Activated CD4-positive, alpha-beta T cell treated with anti-CD3 and anti-CD28 coated beads for 36 hours (primary cell): ENCODE measurements around the gene MCF2L. TPM values are rescaled to one million over a fixed set of nuclear protein-coding genes. Genes with fewer than 3 reads are reported as not detected.

Experiments used
- ATAC-seq: fragments of 200-7000 bp; cut with Tn5 transposase; one replicate; pipeline ENCODE4 v1.10.0; 2021; ENCODE audit warnings: mild to moderate bottlenecking, moderate library complexity
- CTCF ChIA-PET: fragments of 350-600 bp; sonication (Branson Sonifier 250); formaldehyde crosslinking; loops from one replicate; lab custom pipeline; 2021; ENCODE audit warnings: antibody characterized with exemption; lab: Charles Lee
- POLR2A ChIA-PET: fragments of 350-600 bp; sonication (Branson Sonifier 250); formaldehyde crosslinking; loops from one replicate; lab custom pipeline; 2021; ENCODE audit warnings: antibody characterized with exemption, inconsistent platforms; lab: Charles Lee
- DNase-seq: peaks from one replicate; pipeline ENCODE4 v3.0.0-alpha.2; 2020
- H3K27ac Mint-ChIP-seq: one replicate; pipeline ENCODE4 v1.8.0; 2021; ENCODE audit warnings: mixed read lengths
- H3K27me3 Mint-ChIP-seq: one replicate; pipeline ENCODE4 v1.8.0; 2021; ENCODE audit warnings: mixed read lengths
- H3K36me3 Mint-ChIP-seq: one replicate; pipeline ENCODE4 v1.8.0; 2021; ENCODE audit warnings: low read depth, mixed read lengths
- H3K4me1 Mint-ChIP-seq: one replicate; pipeline ENCODE4 v1.8.0; 2021; ENCODE audit warnings: mixed read lengths
- H3K4me3 Mint-ChIP-seq: one replicate; pipeline ENCODE4 v1.8.0; 2021; ENCODE audit warnings: mild to moderate bottlenecking, moderate library complexity, mixed read lengths
- H3K9me3 Mint-ChIP-seq: one replicate; pipeline ENCODE4 v1.8.0; 2021; ENCODE audit warnings: low read depth, mixed read lengths
- intact Hi-C, 2 experiments: fragments of 100-400 bp; cut with DNase I in 1 of 2; cut with micrococcal nuclease in 1 of 2; formaldehyde crosslinking; loops; one replicate each; pipeline versions ENCODE4 v1.14.2 to v1.15.1; 2022 to 2024; cut with DNase I, micrococcal nuclease
- total RNA-seq, 2 experiments: library from RNA; stranded (reverse); gene quantifications; one replicate each; pipeline ENCODE4 v1.2.3, GENCODE V29; 2021

MCF2L gene
- total RNA-seq, 2 experiments from 2014 or later = 8.4 to 8.7 TPM

DNA sequence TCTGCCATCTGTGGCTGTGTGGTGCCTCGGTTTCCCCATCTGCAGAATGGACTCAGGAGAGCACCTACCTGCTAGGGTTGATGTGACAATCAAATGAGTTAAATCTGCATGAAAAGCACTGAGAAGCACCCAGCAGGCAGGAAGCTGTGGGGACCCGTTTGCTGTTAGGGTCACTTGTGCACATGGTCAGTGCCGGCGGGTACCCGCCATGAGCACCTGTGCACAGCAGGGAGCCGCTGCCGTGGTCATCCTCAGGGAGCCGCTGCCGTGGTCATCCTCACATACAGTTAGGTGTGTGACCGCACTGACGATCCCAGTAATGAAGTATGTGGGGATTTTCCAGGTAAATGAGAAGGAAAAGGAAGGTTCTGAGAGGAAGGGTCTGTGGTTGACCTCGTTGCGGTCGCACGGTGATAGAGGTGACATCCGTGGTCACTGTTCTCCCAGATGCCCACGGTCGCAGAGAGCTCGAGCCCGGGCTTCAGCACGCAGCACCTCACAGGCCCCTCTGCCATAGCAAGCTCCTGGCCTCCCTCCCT lies 6.5 kb downstream of the MCF2L start:
- DNase-seq = no peak
- ChIA-PET CTCF (no interaction called here), POLR2A (no interaction called here)
- no peak for ATAC-seq
- Mint-ChIP-seq H3K27me3 (no peaks in the 10 kb centered on the region), H3K36me3 (peaks cover 2% of the 10 kb centered on the region), H3K4me3 (no peak overlapping the region), H3K9me3 (no peaks in the 10 kb centered on the region), H3K4me1 (peaks cover 1% of the 10 kb centered on the region), H3K27ac (no peak overlapping the region)
- intact Hi-C loops = no loop called here

DNA sequence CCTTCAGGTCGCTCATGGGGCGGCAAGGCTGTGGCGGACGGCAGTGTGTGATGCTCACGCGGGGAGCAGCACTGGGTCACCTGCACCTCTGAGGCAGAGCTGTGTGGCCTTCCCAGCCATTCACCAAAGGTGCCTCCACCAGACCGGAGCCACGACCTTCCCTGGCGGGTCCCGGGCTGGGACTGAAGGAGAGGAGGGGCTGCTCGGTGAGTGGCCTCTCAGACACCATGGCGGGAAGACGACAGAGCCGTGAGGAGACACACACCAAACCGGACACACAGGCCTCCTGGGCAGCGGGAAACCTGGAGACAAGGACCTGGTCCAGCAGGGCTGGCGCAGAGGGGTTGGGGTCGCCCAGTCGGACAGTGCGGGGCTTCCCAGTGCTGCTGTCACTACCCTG lies 7.5 kb downstream of the MCF2L start:
- ChIA-PET CTCF (no interaction called here), POLR2A (no interaction called here)
- Mint-ChIP-seq H3K4me1 (no peaks in the 10 kb centered on the region), H3K4me3 (no peak overlapping the region), H3K36me3 (peaks cover 2% of the 10 kb centered on the region), H3K27ac (no peak overlapping the region), H3K27me3 (no peaks in the 10 kb centered on the region), H3K9me3 (no peaks in the 10 kb centered on the region)
- DNase-seq (no peak), ATAC-seq (no peak)
- intact Hi-C loops = no loop called here

DNA sequence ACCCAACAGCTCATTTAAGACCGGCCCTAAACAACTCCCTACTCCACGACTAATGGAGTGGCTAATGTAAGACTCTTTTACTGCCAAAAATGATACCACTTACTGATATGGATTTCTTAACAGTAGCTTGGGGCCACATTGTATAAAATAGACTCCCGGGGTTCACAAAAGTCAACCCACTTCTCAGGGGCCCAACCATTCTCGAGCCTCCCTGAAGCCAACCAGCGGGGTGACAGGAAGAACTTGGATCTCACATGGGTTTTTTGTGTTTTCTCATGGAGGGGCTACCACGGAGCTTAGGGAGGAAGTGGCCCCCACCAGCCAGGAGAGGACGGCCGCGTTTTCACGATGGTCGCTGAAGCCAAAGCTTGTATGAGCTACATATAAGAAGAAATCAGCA lies 8.1 kb downstream of the MCF2L start:
- Mint-ChIP-seq H3K4me1 (no peaks in the 10 kb centered on the region), H3K36me3 (peaks cover 2% of the 10 kb centered on the region), H3K27ac (no peak overlapping the region), H3K4me3 (no peak overlapping the region), H3K27me3 (no peaks in the 10 kb centered on the region), H3K9me3 (no peaks in the 10 kb centered on the region)
- intact Hi-C loops = no loop called here
- DNase-seq (no peak), ATAC-seq (no peak)
- POLR2A ChIA-PET = no interaction called here
- CTCF ChIA-PET = no interaction called here

DNA sequence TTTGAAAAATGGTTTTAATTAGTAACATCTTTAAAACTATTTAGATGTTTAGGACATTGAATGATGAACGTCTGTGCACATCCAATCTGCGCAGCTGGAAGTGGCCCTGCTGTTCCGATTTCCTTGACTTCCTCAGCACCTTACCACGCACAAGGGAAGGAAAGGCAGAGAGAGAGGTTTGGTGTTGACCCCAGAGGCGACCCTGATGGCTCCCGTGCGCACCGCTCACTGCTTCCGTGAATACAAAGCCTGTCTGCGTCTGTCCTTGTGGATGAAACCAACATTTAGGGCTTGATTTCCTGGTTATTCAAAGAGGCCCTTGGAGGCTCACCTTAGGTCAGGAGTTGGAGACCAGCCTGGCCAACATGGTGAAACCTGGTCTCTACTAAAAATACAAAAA lies 8.5 kb downstream of the MCF2L start:
- POLR2A ChIA-PET = no interaction called here
- peaks cover 2% of the 10 kb centered on the region for H3K36me3 Mint-ChIP-seq
- H3K27ac Mint-ChIP-seq = no peak overlapping the region
- CTCF ChIA-PET = no interaction called here
- ATAC-seq = no peak
- no peak for DNase-seq
- H3K4me3 Mint-ChIP-seq = no peak overlapping the region
- no peaks in the 10 kb centered on the region for H3K27me3 Mint-ChIP-seq
- intact Hi-C loops = no loop called here
- no peaks in the 10 kb centered on the region for H3K4me1 Mint-ChIP-seq
- no peaks in the 10 kb centered on the region for H3K9me3 Mint-ChIP-seq

DNA sequence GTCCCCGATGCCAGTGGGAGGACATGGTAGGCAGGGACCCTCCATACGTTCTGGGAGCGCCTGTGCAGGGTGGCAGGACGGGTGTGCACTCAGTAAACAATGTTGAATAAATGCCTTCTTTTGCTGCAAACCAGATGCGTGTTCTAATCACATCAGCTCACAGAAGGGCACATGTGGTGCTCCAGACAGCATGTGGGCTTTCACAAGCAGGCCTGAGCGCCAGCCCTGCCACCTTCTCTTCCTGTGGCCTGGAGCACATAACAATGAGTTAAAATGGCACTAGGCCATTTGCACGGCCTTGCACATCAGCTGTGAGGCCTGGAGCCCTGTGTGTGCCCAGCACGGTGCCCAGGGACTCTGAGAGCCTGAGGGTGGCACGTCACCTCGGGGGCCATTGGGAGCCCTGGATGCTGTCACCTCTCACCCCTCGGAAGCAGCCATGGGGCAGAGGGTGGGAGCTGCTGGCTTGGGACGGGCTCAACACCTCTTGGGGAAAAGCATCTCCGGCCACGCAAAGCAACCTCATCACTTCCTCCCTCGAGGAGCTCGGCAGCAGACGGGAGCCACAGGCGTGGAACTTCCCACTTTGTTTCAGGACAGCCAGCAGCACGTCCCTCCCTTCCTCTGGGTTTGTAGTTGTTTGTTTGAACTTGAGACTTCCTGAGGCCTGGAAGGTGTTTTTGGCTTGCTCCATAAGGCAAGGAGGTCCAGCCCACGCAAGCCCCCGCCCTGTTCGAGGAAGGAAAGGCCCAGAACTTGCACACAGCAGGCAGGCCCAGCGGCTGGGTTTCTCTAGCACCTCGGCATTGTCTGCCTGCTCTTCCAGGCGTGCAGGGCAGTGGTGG lies 9.8 kb downstream of the MCF2L start:
- ATAC-seq = no peak
- no peak for DNase-seq
- Mint-ChIP-seq H3K9me3 (no peaks in the 10 kb centered on the region), H3K27ac (no peak overlapping the region), H3K27me3 (no peaks in the 10 kb centered on the region), H3K4me3 (no peak overlapping the region), H3K36me3 (peaks cover 2% of the 10 kb centered on the region), H3K4me1 (no peaks in the 10 kb centered on the region)
- intact Hi-C loops = no loop called here
- POLR2A ChIA-PET = no interaction called here
- CTCF ChIA-PET = interaction anchor here (0.6 kb wide), 1 partner anchor 36 kb away, joined by 3 read pairs; no protein-coding TSS in a partner anchor

DNA sequence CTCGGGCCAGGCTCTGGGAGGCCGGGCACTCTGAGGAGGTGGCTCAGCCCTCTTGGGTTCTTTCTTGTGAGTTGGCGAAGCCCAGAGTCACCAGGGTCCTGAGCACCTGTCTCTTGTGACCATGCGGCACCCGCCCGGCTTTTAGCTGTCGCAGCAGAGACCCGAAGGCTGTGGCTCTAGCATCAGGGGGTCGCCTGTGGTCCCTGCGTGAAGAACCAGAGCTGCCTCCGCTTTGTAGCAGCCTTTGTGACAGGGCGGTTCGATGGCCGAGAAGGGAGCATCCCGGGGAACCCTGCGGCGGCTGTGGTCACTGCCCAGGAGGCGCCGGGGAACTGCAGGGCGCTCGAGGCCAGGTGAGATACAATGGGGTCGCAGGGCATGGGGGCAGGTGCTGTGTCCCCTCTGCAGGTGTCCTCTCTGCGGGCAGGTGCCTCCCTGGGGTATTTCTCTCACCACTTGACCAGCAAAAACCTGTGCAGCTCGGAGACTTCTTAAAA lies 10.4 kb downstream of the MCF2L start:
- POLR2A ChIA-PET = no interaction called here
- CTCF ChIA-PET = no interaction called here
- H3K9me3 Mint-ChIP-seq = no peaks in the 10 kb centered on the region
- H3K4me3 Mint-ChIP-seq = no peak overlapping the region
- DNase-seq (no peak), ATAC-seq (no peak)
- peaks cover 2% of the 10 kb centered on the region for H3K36me3 Mint-ChIP-seq
- peaks cover 2% of the 10 kb centered on the region for H3K4me1 Mint-ChIP-seq
- intact Hi-C loops = no loop called here
- no peak overlapping the region for H3K27ac Mint-ChIP-seq
- H3K27me3 Mint-ChIP-seq = no peaks in the 10 kb centered on the region

DNA sequence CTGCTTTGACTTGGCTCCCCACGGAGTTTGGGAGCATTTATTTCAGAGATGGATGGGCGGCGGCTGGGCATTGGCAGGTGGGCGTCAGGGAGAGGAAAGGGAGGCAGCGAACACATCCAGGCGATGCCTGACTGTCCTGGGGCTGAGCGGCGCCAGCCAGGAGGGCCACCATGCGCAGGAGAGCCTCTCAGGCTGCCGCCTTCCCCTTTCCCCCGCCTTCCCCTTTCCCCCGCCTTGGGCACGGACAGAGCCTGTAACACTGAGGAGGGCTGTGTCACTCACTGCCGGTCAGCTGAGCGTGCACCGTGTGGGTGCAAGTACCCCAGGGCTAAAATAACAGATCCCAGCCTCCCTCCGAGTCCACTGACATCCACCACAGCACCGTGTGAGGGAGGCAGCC lies 11.4 kb downstream of the MCF2L start:
- POLR2A ChIA-PET = interaction anchor here (0.6 kb wide), 1 partner anchor 267 kb away, joined by 3 read pairs; no protein-coding TSS in a partner anchor
- ATAC-seq = no peak
- Mint-ChIP-seq H3K4me3 (no peak overlapping the region), H3K4me1 (peaks cover 2% of the 10 kb centered on the region), H3K9me3 (no peaks in the 10 kb centered on the region), H3K27ac (no peak overlapping the region), H3K27me3 (no peaks in the 10 kb centered on the region), H3K36me3 (peaks cover 2% of the 10 kb centered on the region)
- intact Hi-C loops = no loop called here
- no peak for DNase-seq
- CTCF ChIA-PET = no interaction called here

- H3K9me3 Mint-ChIP-seq = no peaks in the 10 kb centered on the region
Measured at GRCh38 chr13:112981451-112981850, 12.4 kb downstream of the MCF2L start.

DNA sequence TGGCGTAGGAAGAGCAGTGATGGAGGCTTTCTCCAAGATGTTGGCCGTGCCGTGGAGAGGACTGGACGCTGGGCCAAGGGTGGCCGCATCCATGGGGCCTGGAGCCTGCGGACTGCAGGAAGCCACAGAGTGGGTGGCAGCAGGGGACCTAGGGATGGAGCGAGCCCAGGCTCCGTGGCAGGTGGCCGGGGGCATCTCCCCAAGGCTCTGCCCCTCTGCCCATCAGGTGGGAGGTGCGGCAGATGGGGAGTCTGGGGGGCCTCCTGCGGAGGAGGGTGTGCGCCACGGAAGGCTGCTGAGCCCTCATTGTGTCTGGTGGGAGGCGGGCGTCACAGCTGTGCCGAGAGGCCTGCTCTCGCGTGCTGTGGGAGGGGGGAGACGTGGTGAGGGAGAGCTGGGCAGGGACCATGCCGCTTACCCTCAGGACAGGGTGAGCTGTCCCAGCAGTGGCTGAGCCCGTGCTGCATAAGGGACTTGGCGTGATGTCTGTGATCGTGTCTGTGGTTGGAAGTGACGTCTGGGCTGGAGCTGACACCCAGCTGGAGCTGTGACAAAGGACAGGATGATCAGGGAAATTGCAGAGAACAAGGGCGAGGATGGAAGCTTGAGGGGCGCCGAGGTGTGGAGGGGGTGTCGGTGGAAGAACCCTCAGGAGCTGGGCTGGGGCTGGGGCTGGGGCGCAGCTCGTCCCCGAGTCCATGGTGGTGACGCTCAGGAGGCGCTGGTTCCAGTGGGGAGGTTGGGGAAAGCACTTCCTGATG lies 13.4 kb downstream of the MCF2L start:
- Mint-ChIP-seq H3K9me3 (no peaks in the 10 kb centered on the region), H3K36me3 (no peaks in the 10 kb centered on the region), H3K4me1 (peaks cover 2% of the 10 kb centered on the region), H3K27me3 (no peaks in the 10 kb centered on the region), H3K27ac (no peak overlapping the region), H3K4me3 (no peak overlapping the region)
- ChIA-PET CTCF (interaction anchor here (1.0 kb wide), 1 partner anchor 66 kb away, joined by 3 read pairs; no protein-coding TSS in a partner anchor), POLR2A (no interaction called here)
- intact Hi-C loops = no loop called here
- no peak for DNase-seq
- no peak for ATAC-seq

More at GRCh38 chr13:112981451-112981850, 12.4 kb downstream of the MCF2L start:
- POLR2A ChIA-PET = no interaction called here
- Mint-ChIP-seq H3K27me3 (no peaks in the 10 kb centered on the region), H3K36me3 (peaks cover 2% of the 10 kb centered on the region), H3K4me1 (peaks cover 2% of the 10 kb centered on the region), H3K27ac (no peak overlapping the region), H3K4me3 (no peak overlapping the region)
- CTCF ChIA-PET = no interaction called here
- intact Hi-C loops = no loop called here
- ATAC-seq (no peak), DNase-seq (no peak)

DNA sequence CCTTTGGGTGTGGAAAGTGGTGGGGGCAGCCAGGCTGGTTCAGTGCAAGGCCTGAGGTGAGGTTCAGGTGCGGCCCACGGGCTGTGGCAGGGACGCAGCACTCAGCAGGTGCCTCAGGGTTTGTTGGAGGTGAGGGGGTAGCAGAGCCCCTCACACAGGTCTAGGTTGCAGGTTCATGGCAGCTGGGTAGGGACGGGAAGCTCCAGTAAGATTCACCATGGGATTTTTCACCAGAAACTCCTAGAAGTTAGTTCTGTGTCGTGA lies 14.0 kb downstream of the MCF2L start:
- intact Hi-C loops = no loop called here
- CTCF ChIA-PET = interaction anchor here (1.0 kb wide), 1 partner anchor 65 kb away, joined by 3 read pairs; no protein-coding TSS in a partner anchor
- Mint-ChIP-seq H3K27ac (no peak overlapping the region), H3K4me1 (peaks cover 2% of the 10 kb centered on the region), H3K27me3 (no peaks in the 10 kb centered on the region), H3K36me3 (no peaks in the 10 kb centered on the region), H3K9me3 (no peaks in the 10 kb centered on the region), H3K4me3 (no peak overlapping the region)
- DNase-seq (no peak), ATAC-seq (no peak)
- POLR2A ChIA-PET = no interaction called here

DNA sequence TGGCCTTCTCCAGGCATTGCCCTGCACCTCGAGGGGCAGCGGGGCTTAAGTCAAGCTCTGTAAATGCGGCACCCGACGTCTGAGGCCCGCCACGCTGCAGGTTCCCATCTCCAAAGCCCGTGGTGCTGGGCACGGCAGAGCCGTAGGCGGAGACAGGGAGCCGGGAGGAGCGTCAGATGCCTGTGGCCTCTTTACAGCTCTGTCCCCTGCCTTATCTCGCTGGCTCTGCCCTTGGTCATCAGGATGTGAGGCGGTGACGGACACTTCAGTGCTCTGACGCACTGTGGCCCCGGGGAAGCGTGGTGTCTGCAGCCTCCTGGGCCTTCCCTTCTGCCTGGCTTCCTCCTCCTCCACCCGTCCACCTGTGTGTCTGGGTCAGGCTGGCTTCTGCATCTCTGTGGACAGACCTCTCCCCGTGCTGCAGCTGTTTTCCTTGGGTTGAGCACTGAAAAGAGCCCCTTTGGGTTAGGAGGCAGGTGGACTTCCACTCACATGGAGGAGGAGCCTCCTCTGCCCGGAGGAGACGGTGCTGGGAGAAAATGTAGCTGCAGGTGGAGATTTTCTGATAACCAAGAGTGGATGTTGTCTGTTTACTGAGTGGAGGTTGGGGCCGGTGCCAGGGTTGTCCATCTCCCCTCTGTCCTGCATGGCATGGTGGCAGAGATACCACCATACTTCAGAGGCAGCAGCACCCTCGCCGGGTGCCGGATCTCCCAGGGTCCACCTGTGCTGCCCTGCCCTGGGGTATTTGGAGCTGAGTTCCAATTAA lies 14.6 kb downstream of the MCF2L start:
- Mint-ChIP-seq H3K27ac (no peak overlapping the region), H3K9me3 (no peaks in the 10 kb centered on the region), H3K4me3 (no peak overlapping the region), H3K27me3 (no peaks in the 10 kb centered on the region), H3K4me1 (peaks cover 2% of the 10 kb centered on the region), H3K36me3 (no peaks in the 10 kb centered on the region)
- ChIA-PET POLR2A (no interaction called here), CTCF (interaction anchor here (0.7 to 1.0 kb wide), 2 partner anchors 65 to 1482 kb away, joined by 3 read pairs; no protein-coding TSS in a partner anchor)
- no peak for ATAC-seq
- intact Hi-C loops = no loop called here
- DNase-seq = no peak
